ENCODE results near the gene ZBTB21. TPM values are rescaled to one million over a fixed set of nuclear protein-coding genes. Genes with fewer than 3 reads are reported as not detected.

Gene ZBTB21
- total and polyA plus RNA-seq, 2 of the 8 experiments (the other 6 are each of a cell fraction or from before 2014, with no cell fraction given), result 3.9 to 17.8 TPM

DNA sequence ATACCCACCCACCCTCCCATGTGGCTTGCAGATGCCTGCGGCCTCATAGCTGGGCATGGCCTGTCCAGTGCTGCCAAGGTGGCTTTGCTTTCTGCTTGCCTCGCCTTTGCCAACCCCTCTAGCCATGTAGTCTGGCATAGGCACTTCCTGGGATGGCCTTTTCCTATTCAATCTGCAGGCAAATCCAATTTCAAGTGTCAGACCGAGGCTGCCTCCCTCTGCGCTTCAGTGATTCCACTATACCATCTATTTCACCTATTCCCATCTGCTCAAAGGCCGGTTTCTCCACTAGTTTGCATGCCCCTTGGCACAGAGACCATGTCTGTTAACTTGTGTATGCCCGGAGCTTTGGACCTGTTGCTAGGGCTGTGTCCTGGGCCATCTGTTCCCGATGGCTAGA is 3.8 kb upstream of the ZBTB21 start:
- no peak overlapping the region for H3K4me2 ChIP-seq (ENCODE audit: insufficient read depth in 1 of 2, low read depth in 2 of 2, low read length in 2 of 2)
- FAIRE-seq, result no peak
- H4K20me1 ChIP-seq (replicated peaks in 1 of 2; ENCODE audit: control insufficient read depth in 1 of 2, insufficient read depth in 2 of 2, low read length in 2 of 2), result no peaks in the 10 kb centered on the region
- no peak overlapping the region for H3K27ac ChIP-seq (ENCODE audit: low read depth, low read length)
- H3K18ac ChIP-seq (ENCODE audit: extremely low read depth, low read length), result no peak overlapping the region
- H2BK15ac ChIP-seq (ENCODE audit: low read length), result no peak overlapping the region
- H2AK5ac ChIP-seq (ENCODE audit: low read depth, low read length), result no peak overlapping the region
- H3K9me3 ChIP-seq (ENCODE audit: insufficient read depth in 2 of 2, low read depth in 1 of 2, low read length in 1 of 2), result peaks cover 0 to 2% of the 10 kb centered on the region in 2 experiments; a peak in 1 of 4 replicates
- peaks cover 9% of the 10 kb centered on the region for H3K23me2 ChIP-seq (ENCODE audit: low read depth, low read length)
- POLR2A ChIA-PET (ENCODE audit: partially characterized antibody), result no interaction called here
- H2BK120ac ChIP-seq (replicated peaks; ENCODE audit: low read depth, low read length), result no peak overlapping the region
- no peak for TF ChIP-seq JUN (IDR thresholded peaks at IDR 0.05; ENCODE audit: low read depth, low read length)
- no peak for TF ChIP-seq SP4 (IDR thresholded peaks at IDR 0.05; ENCODE audit: low read length)
- no peak for TF ChIP-seq SRF (IDR thresholded peaks at IDR 0.05; ENCODE audit: low read depth, low read length)
- TF ChIP-seq E2F6 (IDR thresholded peaks at IDR 0.05), result no peak
- no peak for TF ChIP-seq CHD2 (IDR thresholded peaks at IDR 0.05; ENCODE audit: low read length)
- no peak for TF ChIP-seq NANOG (IDR thresholded peaks at IDR 0.05; ENCODE audit: insufficient read depth, low read depth, low read length, poor library complexity, severe bottlenecking)
- TF ChIP-seq HDAC6 (IDR thresholded peaks at IDR 0.05; ENCODE audit: low read depth, low read length), result no peak
- TF ChIP-seq POLR2A (IDR thresholded peaks at IDR 0.05; ENCODE audit: control extremely low read depth in 1 of 2, low read depth in 2 of 2, low read length in 2 of 2), result no peak
- no peak for TF ChIP-seq SUZ12 (IDR thresholded peaks at IDR 0.05; ENCODE audit: low read length)
- no peak for TF ChIP-seq KDM1A (IDR thresholded peaks at IDR 0.05; ENCODE audit: borderline replicate concordance, low read length)
- TF ChIP-seq, protein P1, sequence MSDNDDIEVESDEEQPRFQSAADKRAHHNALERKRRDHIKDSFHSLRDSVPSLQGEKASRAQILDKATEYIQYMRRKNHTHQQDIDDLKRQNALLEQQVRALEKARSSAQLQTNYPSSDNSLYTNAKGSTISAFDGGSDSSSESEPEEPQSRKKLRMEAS (IDR thresholded peaks at IDR 0.05), result no peak
- no peak for TF ChIP-seq CBX5 (IDR thresholded peaks at IDR 0.05; ENCODE audit: low read depth, low read length)
- TF ChIP-seq YY1 (IDR thresholded peaks at IDR 0.05; ENCODE audit: low read depth, low read length), result no peak
- TF ChIP-seq BRCA1 (IDR thresholded peaks at IDR 0.05; ENCODE audit: low read depth, low read length), result no peak
- H2BK20ac ChIP-seq (ENCODE audit: low read length), result no peak overlapping the region
- peaks cover 0 to 15% (median 13%) of the 10 kb centered on the region in 4 experiments; a peak in 6 of 7 replicates for H3K27me3 ChIP-seq (replicated peaks in 1 of 4; ENCODE audit: control insufficient read depth in 3 of 4, extremely low read depth in 1 of 4, insufficient read depth in 3 of 4, low read length in 3 of 4)
- no peak overlapping the region for H2BK5ac ChIP-seq (ENCODE audit: low read depth, low read length)
- H3K79me2 ChIP-seq (ENCODE audit: control insufficient read depth in 1 of 2, insufficient read depth in 2 of 2, low read length in 2 of 2), result no peaks in the 10 kb centered on the region
- WGBS, 2 experiments (ENCODE audit: extremely low coverage in 1 of 2, insufficient coverage in 1 of 2, insufficient read length in 1 of 2, insufficient replicate concordance in 2 of 2, low coverage in 1 of 2, low lambda C conversion rate in 2 of 2, missing lambda C conversion rate in 1 of 2), result 85% methylated on average over 7 of the region's 7 CpGs; no CpG with 5 or more reads in 1 of the 2 experiments
- no peak overlapping the region for H3K9ac ChIP-seq (replicated peaks in 1 of 4; ENCODE audit: extremely low read depth in 1 of 4, low read depth in 3 of 4, low read length in 3 of 4)
- no peaks in the 10 kb centered on the region; a peak in 1 of 8 replicates for H3K36me3 ChIP-seq (ENCODE audit: control insufficient read depth in 2 of 4, insufficient read depth in 4 of 4, low read length in 3 of 4)
- no peak overlapping the region for H4K5ac ChIP-seq (ENCODE audit: insufficient read length, low read depth, low read length)
- no peak overlapping the region for H4K8ac ChIP-seq (ENCODE audit: extremely low read depth, insufficient read depth, low read length)
- H3K4me3 ChIP-seq (ENCODE audit: extremely low read depth in 1 of 4, insufficient read depth in 2 of 4, low read depth in 3 of 4, low read length in 4 of 4), result no peak overlapping the region
- CTCF ChIA-PET (ENCODE audit: partially characterized antibody), result interaction anchor here (1.1 kb wide), 1 partner anchor 93 kb away, joined by 3 read pairs; no protein-coding TSS in a partner anchor
- no peak for DNase-seq (ENCODE audit: low read depth in 1 of 2, low spot score in 2 of 2)
- H2BK12ac ChIP-seq (ENCODE audit: low read depth, low read length), result no peak overlapping the region
- H3K14ac ChIP-seq (ENCODE audit: insufficient read length), result no peak overlapping the region
- H3K4ac ChIP-seq (replicated peaks; ENCODE audit: insufficient read length, low read depth, low read length), result no peak overlapping the region
- no peaks in the 10 kb centered on the region; a peak in 1 of 7 replicates for H3K4me1 ChIP-seq (replicated peaks in 1 of 4; ENCODE audit: control insufficient read depth in 3 of 4, insufficient read depth in 4 of 4, low read length in 3 of 4)
- no peak overlapping the region for H2AFZ ChIP-seq (ENCODE audit: low read length)
- no peak overlapping the region for H4K91ac ChIP-seq (replicated peaks; ENCODE audit: insufficient read length, low read length)
- H3K56ac ChIP-seq (replicated peaks; ENCODE audit: insufficient read length, low read depth, low read length), result no peak overlapping the region
- no peaks in the 10 kb centered on the region for H3K79me1 ChIP-seq (ENCODE audit: low read depth, low read length)
- H3K23ac ChIP-seq (ENCODE audit: insufficient read length), result no peak overlapping the region
